WTC11 (cell line): ENCODE data around the gene MCOLN3. TPM values are rescaled to one million over a fixed set of nuclear protein-coding genes. Genes with fewer than 3 reads are reported as not detected.
A peak's percentile ranks its signal among the peaks of the same experiment; 100 is the strongest.

Experiments
- ATAC-seq: fragments of 200-7000 bp; cut with Tn5 transposase; 2 replicates; pipeline ENCODE4 v1.10.0; 2021; ENCODE audit warnings: mild to moderate bottlenecking, moderate library complexity
- CTCF ChIA-PET: fragments of 300-600 bp; sonication (Branson Sonifier 250); formaldehyde crosslinking; loops from one replicate; lab custom pipeline; 2021; ENCODE audit warnings: antibody characterized with exemption; lab: Charles Lee
- POLR2A ChIA-PET: fragments of 350-600 bp; sonication (Branson Sonifier 250); formaldehyde crosslinking; loops from one replicate; lab custom pipeline; 2021; ENCODE audit warnings: antibody characterized with exemption; lab: Charles Lee
- DNase-seq: peaks from one replicate; pipeline ENCODE4 v3.0.0; 2021; ENCODE audit warnings: low spot score
- H3K27ac Mint-ChIP-seq: 2 replicates; pipeline ENCODE4 v1.8.0; 2021; ENCODE audit warnings: mixed read lengths
- H3K27me3 Mint-ChIP-seq: 2 replicates; pipeline ENCODE4 v1.8.0; 2021; ENCODE audit warnings: low read depth, mild to moderate bottlenecking, moderate library complexity, mixed read lengths
- H3K36me3 Mint-ChIP-seq: 2 replicates; pipeline ENCODE4 v1.8.0; 2021; ENCODE audit warnings: mixed read lengths
- H3K4me1 Mint-ChIP-seq: 2 replicates; pipeline ENCODE4 v1.8.0; 2022; ENCODE audit warnings: mixed read lengths
- H3K4me3 Mint-ChIP-seq: 2 replicates; pipeline ENCODE4 v1.8.0; 2021; ENCODE audit warnings: mild to moderate bottlenecking, moderate library complexity, mixed read lengths
- H3K9me3 Mint-ChIP-seq: 2 replicates; pipeline ENCODE4 v1.8.0; 2021; ENCODE audit warnings: mixed read lengths
- EMX1 ChIP-seq: fragments of 250-450 bp; sonication (Bioruptor Pico); IDR thresholded peaks from 2 replicates; pipeline ENCODE4 v1.8.0; 2021; ENCODE audit warnings: mild to moderate bottlenecking
- ERG ChIP-seq: fragments of 250-450 bp; sonication (Bioruptor Pico); IDR thresholded peaks from 2 replicates; pipeline ENCODE4 v1.8.0; 2021; ENCODE audit warnings: mild to moderate bottlenecking
- FOXP1 ChIP-seq: sonication (generic); formaldehyde crosslinking; IDR thresholded peaks from 2 replicates; pipeline ENCODE4 v1.8.0; 2022; ENCODE audit warnings: missing genetic modification reagents, mild to moderate bottlenecking, moderate library complexity, borderline replicate concordance
- MYBL2 ChIP-seq: sonication (generic); formaldehyde crosslinking; IDR thresholded peaks from 2 replicates; pipeline ENCODE4 v1.8.1; 2023; ENCODE audit warnings: mild to moderate bottlenecking, moderate library complexity, missing genetic modification reagents
- RELA ChIP-seq: sonication (generic); formaldehyde crosslinking; IDR thresholded peaks from 2 replicates; pipeline ENCODE4 v1.8.1; 2022; ENCODE audit warnings: missing genetic modification reagents, mild to moderate bottlenecking, borderline replicate concordance
- RORB ChIP-seq: fragments of 250-450 bp; sonication (Bioruptor Pico); IDR thresholded peaks from 2 replicates; pipeline ENCODE4 v1.9.0; 2021; ENCODE audit warnings: mild to moderate bottlenecking
- SP1 ChIP-seq: sonication (generic); formaldehyde crosslinking; conservative IDR thresholded peaks from 2 replicates; pipeline ENCODE4 v1.8.1; 2022; ENCODE audit warnings: missing genetic modification reagents
- USF2 ChIP-seq: sonication (generic); formaldehyde crosslinking; IDR thresholded peaks from 2 replicates; pipeline ENCODE4 v1.8.1; 2023; ENCODE audit warnings: mild to moderate bottlenecking, missing genetic modification reagents, moderate library complexity
- ZNF138 ChIP-seq: sonication (generic); formaldehyde crosslinking; conservative IDR thresholded peaks from 2 replicates; pipeline ENCODE4 v1.8.1; 2022; ENCODE audit warnings: mild to moderate bottlenecking, moderate library complexity, missing genetic modification reagents
- total RNA-seq: library from RNA; stranded (reverse); gene quantifications from 3 replicates; pipeline ENCODE4 v1.2.3, GENCODE V29; 2021
- TF ChIP-seq, protein P1 (sequence below): sonication (generic); formaldehyde crosslinking; IDR thresholded peaks from 2 replicates; pipeline ENCODE4 v1.8.0; 2023; ENCODE audit warnings: missing genetic modification reagents, mild to moderate bottlenecking, borderline replicate concordance
- TF ChIP-seq, protein P2 (sequence below): sonication (generic); formaldehyde crosslinking; IDR thresholded peaks from 2 replicates; pipeline ENCODE4 v1.8.0; 2022; ENCODE audit warnings: mild to moderate bottlenecking, missing genetic modification reagents
- TF ChIP-seq, protein P3 (sequence below): sonication (generic); formaldehyde crosslinking; IDR thresholded peaks from 2 replicates; pipeline ENCODE4 v1.8.1; 2023; ENCODE audit warnings: mild to moderate bottlenecking, moderate library complexity, missing genetic modification reagents
- TF ChIP-seq, protein P4 (sequence below): fragments of 250-450 bp; sonication (Bioruptor Pico); IDR thresholded peaks from 2 replicates; pipeline ENCODE4 v2.1.2; 2022; ENCODE audit warnings: mild to moderate bottlenecking, moderate library complexity

Gene MCOLN3
- total RNA-seq, 1 experiment from 2014 or later: 6.4 TPM

- POLR2A ChIA-PET: no interaction called here
- peaks cover 8% of the 10 kb centered on the region; the same call in 1 of the 2 replicates for H3K9me3 Mint-ChIP-seq
- peaks cover 17% of the 10 kb centered on the region for H3K4me1 Mint-ChIP-seq
- no peak for TF ChIP-seq FOXP1 (CRISPR knock-in tag)
- no peak for TF ChIP-seq RORB (CRISPR knock-in tag)
- TF ChIP-seq, protein P1, sequence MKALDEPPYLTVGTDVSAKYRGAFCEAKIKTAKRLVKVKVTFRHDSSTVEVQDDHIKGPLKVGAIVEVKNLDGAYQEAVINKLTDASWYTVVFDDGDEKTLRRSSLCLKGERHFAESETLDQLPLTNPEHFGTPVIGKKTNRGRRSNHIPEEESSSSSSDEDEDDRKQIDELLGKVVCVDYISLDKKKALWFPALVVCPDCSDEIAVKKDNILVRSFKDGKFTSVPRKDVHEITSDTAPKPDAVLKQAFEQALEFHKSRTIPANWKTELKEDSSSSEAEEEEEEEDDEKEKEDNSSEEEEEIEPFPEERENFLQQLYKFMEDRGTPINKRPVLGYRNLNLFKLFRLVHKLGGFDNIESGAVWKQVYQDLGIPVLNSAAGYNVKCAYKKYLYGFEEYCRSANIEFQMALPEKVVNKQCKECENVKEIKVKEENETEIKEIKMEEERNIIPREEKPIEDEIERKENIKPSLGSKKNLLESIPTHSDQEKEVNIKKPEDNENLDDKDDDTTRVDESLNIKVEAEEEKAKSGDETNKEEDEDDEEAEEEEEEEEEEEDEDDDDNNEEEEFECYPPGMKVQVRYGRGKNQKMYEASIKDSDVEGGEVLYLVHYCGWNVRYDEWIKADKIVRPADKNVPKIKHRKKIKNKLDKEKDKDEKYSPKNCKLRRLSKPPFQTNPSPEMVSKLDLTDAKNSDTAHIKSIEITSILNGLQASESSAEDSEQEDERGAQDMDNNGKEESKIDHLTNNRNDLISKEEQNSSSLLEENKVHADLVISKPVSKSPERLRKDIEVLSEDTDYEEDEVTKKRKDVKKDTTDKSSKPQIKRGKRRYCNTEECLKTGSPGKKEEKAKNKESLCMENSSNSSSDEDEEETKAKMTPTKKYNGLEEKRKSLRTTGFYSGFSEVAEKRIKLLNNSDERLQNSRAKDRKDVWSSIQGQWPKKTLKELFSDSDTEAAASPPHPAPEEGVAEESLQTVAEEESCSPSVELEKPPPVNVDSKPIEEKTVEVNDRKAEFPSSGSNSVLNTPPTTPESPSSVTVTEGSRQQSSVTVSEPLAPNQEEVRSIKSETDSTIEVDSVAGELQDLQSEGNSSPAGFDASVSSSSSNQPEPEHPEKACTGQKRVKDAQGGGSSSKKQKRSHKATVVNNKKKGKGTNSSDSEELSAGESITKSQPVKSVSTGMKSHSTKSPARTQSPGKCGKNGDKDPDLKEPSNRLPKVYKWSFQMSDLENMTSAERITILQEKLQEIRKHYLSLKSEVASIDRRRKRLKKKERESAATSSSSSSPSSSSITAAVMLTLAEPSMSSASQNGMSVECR: peak; percentile 71; the same call in 1 of the 2 replicates
- no peak for TF ChIP-seq USF2 (CRISPR knock-in tag)
- TF ChIP-seq, protein P2, sequence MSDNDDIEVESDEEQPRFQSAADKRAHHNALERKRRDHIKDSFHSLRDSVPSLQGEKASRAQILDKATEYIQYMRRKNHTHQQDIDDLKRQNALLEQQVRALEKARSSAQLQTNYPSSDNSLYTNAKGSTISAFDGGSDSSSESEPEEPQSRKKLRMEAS (CRISPR knock-in tag): peak; percentile 45; the same call in 1 of the 2 replicates
- peak; percentile 63 for TF ChIP-seq SP1 (CRISPR knock-in tag)
- 0 out of 2 replicates have a peak, but pooled peaks have one; percentile 40 for TF ChIP-seq MYBL2 (CRISPR knock-in tag)
- TF ChIP-seq ERG (CRISPR knock-in tag): no peak
- TF ChIP-seq EMX1 (CRISPR knock-in tag): no peak
- no peak for TF ChIP-seq RELA (CRISPR knock-in tag)
- TF ChIP-seq ZNF138 (CRISPR knock-in tag): no peak
- TF ChIP-seq, protein P3, sequence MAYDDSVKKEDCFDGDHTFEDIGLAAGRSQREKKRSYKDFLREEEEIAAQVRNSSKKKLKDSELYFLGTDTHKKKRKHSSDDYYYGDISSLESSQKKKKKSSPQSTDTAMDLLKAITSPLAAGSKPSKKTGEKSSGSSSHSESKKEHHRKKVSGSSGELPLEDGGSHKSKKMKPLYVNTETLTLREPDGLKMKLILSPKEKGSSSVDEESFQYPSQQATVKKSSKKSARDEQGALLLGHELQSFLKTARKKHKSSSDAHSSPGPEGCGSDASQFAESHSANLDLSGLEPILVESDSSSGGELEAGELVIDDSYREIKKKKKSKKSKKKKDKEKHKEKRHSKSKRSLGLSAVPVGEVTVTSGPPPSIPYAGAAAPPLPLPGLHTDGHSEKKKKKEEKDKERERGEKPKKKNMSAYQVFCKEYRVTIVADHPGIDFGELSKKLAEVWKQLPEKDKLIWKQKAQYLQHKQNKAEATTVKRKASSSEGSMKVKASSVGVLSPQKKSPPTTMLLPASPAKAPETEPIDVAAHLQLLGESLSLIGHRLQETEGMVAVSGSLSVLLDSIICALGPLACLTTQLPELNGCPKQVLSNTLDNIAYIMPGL (CRISPR knock-in tag): no peak
- TF ChIP-seq, protein P4, sequence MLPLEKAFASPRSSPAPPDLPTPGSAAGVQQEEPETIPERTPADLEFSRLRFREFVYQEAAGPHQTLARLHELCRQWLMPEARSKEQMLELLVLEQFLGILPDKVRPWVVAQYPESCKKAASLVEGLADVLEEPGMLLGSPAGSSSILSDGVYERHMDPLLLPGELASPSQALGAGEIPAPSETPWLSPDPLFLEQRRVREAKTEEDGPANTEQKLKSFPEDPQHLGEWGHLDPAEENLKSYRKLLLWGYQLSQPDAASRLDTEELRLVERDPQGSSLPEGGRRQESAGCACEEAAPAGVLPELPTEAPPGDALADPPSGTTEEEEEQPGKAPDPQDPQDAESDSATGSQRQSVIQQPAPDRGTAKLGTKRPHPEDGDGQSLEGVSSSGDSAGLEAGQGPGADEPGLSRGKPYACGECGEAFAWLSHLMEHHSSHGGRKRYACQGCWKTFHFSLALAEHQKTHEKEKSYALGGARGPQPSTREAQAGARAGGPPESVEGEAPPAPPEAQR (CRISPR knock-in tag): no peak
- TF ChIP-seq, all 79 proteins: peak for 4
- CTCF ChIA-PET: interaction anchor here (0.6 to 4.0 kb wide), 3 partner anchors 30 to 52 kb away, joined by 3 to 22 read pairs (median 10); no protein-coding TSS in a partner anchor
- Mint-ChIP-seq H3K27me3 (peaks cover 76% of the 10 kb centered on the region), H3K4me3 (peak within 1 kb of the TSS; percentile 81), H3K27ac (no peak within 1 kb of the TSS), H3K36me3 (peaks cover 5% of the 10 kb centered on the region)
- ATAC-seq (peak; percentile 84), DNase-seq (peak; percentile 67)
These were observed 51.2 kb downstream of the MCOLN3 start, which contains the start of gene MCOLN2 for GRCh38 chr1:84996846-84997666. MCOLN2 (minus strand) TSS chr1:84997113; CDS start chr1:84996872, 241 bp downstream.
